ENCODE data around the gene CDON. TPM values are rescaled to one million over a fixed set of nuclear protein-coding genes. Genes with fewer than 3 reads are reported as not detected.

Gene CDON
- total and polyA plus RNA-seq, 2 donors (not counting 1 experiment from before 2014, with no cell fraction given): 0.01 TPM; not detected in 1

DNA sequence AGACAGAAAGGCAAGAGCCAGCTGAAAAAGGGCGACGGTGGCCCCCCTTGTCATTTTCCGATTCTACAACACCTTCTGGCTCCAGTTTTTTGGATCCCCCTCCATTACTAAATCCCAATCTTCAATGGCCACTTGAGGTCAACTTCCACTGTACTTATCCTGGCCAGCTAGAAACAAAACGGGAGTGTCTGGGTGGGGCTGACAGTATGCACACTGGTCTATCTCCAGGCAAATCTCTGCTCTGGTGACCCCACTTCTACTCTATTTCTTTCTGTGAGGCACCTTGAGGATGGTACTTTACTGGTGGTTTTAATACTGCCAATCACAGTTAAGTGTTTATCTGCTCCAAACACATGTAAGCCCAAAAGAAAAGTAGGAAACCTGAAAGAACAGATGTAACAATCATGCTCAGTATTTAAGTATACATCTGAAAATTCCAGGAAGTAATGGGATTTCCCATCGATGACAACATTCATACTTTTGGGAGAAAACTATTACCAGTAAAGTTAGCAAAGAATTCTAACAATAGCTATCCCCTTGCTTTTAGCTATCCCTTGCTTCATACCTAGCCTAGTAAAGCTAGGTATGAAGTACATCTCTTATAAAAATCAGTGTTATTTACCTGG, 16.0 kb downstream of the CDON start:
- Histone ChIP-seq H3K36me3 (replicated peaks in 1 of 2; ENCODE audit: control extremely low read depth in 1 of 2, control insufficient read depth in 1 of 2, extremely low read depth in 1 of 2, insufficient read depth in 2 of 2, low read length in 1 of 2) (no peaks in the 10 kb centered on the region), H3K9me3 (ENCODE audit: control extremely low read depth in 1 of 3, control insufficient read depth in 2 of 3, insufficient read depth in 1 of 3, low read length in 2 of 3) (no peaks in the 10 kb centered on the region), H3K27me3 (replicated peaks in 1 of 4; ENCODE audit: control extremely low read depth in 1 of 4, control insufficient read depth in 3 of 4, insufficient read depth in 4 of 4, low read length in 3 of 4) (no peaks in the 10 kb centered on the region), H3K9ac (ENCODE audit: low read length) (no peak overlapping the region), H3K4me2 (replicated peaks; ENCODE audit: low read depth, low read length, poor library complexity, severe bottlenecking) (no peak overlapping the region), H3K4me3 (ENCODE audit: control extremely low read depth in 1 of 5, extremely low read depth in 1 of 5, insufficient read depth in 1 of 5, low read depth in 2 of 5, low read length in 4 of 5) (no peak overlapping the region), H3K4me1 (ENCODE audit: control insufficient read depth in 2 of 2, insufficient read depth in 2 of 2, low read length in 2 of 2) (no peaks in the 10 kb centered on the region), H4K20me1 (ENCODE audit: control insufficient read depth, insufficient read depth, low read length, poor library complexity, severe bottlenecking) (no peaks in the 10 kb centered on the region), H3K27ac (ENCODE audit: low read length in 2 of 2) (no peak overlapping the region), H2AFZ (ENCODE audit: insufficient read depth, low read depth, low read length, poor library complexity, severe bottlenecking) (no peak overlapping the region), H3K79me2 (ENCODE audit: control insufficient read depth, insufficient read depth, low read length) (no peaks in the 10 kb centered on the region)
- Mint-ChIP-seq H3K9me3 (ENCODE audit: insufficient read depth) (no peaks in the 10 kb centered on the region), H3K4me3 (no peak overlapping the region), H3K27ac (no peak overlapping the region), H3K27me3 (peaks cover 19% of the 10 kb centered on the region), H3K4me1 (no peaks in the 10 kb centered on the region)
- DNase-seq (no peak), ATAC-seq (ENCODE audit: low read depth) (no peak)
- CTCF ChIA-PET: no interaction called here
- TF ChIP-seq, protein P1, sequence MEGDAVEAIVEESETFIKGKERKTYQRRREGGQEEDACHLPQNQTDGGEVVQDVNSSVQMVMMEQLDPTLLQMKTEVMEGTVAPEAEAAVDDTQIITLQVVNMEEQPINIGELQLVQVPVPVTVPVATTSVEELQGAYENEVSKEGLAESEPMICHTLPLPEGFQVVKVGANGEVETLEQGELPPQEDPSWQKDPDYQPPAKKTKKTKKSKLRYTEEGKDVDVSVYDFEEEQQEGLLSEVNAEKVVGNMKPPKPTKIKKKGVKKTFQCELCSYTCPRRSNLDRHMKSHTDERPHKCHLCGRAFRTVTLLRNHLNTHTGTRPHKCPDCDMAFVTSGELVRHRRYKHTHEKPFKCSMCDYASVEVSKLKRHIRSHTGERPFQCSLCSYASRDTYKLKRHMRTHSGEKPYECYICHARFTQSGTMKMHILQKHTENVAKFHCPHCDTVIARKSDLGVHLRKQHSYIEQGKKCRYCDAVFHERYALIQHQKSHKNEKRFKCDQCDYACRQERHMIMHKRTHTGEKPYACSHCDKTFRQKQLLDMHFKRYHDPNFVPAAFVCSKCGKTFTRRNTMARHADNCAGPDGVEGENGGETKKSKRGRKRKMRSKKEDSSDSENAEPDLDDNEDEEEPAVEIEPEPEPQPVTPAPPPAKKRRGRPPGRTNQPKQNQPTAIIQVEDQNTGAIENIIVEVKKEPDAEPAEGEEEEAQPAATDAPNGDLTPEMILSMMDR (IDR thresholded peaks at IDR 0.05): no peak
- TF ChIP-seq EZH2 (IDR thresholded peaks at IDR 0.05; ENCODE audit: borderline replicate concordance, insufficient read depth, low read depth, low read length, poor library complexity, severe bottlenecking): no peak
- POLR2A ChIA-PET: no interaction called here
- intact Hi-C loops (cut with micrococcal nuclease): no loop called here
- WGBS (ENCODE audit: insufficient coverage): 97% methylated on average over 3 of the region's 5 CpGs

DNA sequence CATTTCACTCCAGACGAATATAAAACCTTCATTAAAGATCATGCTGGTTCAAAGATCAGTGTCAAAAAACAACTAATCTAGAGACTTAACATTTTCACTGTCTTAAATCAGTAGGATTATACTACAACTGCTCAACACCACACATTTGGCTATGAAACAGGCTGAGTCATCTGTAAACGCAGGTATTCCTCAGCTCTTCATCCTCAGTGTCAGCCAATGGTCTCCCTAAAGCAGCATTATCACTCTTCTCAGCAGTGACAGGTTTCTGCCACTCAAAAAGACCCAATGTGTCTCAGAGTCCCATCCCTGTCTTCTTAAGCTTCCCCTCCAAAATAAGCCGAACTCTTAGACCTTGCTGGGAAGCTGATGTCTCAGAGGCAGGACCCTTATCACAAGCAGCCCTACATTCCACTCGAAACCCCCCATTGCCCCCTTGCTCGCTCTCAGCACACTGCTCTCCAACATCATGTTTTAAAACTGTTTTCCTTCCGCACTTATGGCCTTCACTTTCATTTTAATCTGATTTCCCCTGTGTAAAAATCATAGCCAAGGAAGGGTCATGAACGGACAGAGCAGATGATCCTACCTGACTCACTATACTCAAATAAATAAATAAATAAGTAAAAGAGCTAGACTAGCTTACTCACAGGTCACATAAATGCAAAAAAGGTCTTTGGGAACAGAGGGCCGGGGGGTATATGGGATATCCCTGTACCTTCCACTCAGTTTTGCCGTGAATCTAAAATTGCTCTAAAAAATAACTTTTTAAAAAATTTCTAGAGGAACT, 23.0 kb downstream of the CDON start:
- no peaks in the 10 kb centered on the region for H3K36me3 ChIP-seq (replicated peaks in 1 of 2; ENCODE audit: control extremely low read depth in 1 of 2, control insufficient read depth in 1 of 2, extremely low read depth in 1 of 2, insufficient read depth in 2 of 2, low read length in 1 of 2)
- H3K9ac ChIP-seq (ENCODE audit: low read length): no peak overlapping the region
- Mint-ChIP-seq H3K9me3 (ENCODE audit: insufficient read depth) (no peaks in the 10 kb centered on the region), H3K4me1 (no peaks in the 10 kb centered on the region), H3K4me3 (no peak overlapping the region), H3K27ac (no peak overlapping the region), H3K27me3 (peaks cover 9% of the 10 kb centered on the region)
- WGBS (ENCODE audit: insufficient coverage): 68% methylated on average over 4 of the region's 9 CpGs
- H3K27me3 ChIP-seq (replicated peaks in 1 of 4; ENCODE audit: control extremely low read depth in 1 of 4, control insufficient read depth in 3 of 4, insufficient read depth in 4 of 4, low read length in 3 of 4): no peaks in the 10 kb centered on the region
- H3K4me2 ChIP-seq (replicated peaks; ENCODE audit: low read depth, low read length, poor library complexity, severe bottlenecking): no peak overlapping the region
- H3K79me2 ChIP-seq (ENCODE audit: control insufficient read depth, insufficient read depth, low read length): no peaks in the 10 kb centered on the region
- ChIA-PET POLR2A (no interaction called here), CTCF (no interaction called here)
- H4K20me1 ChIP-seq (ENCODE audit: control insufficient read depth, insufficient read depth, low read length, poor library complexity, severe bottlenecking): no peaks in the 10 kb centered on the region
- TF ChIP-seq, protein P1 (IDR thresholded peaks at IDR 0.05): no peak
- TF ChIP-seq EZH2 (IDR thresholded peaks at IDR 0.05; ENCODE audit: borderline replicate concordance, insufficient read depth, low read depth, low read length, poor library complexity, severe bottlenecking): no peak
- H3K4me3 ChIP-seq (ENCODE audit: control extremely low read depth in 1 of 5, extremely low read depth in 1 of 5, insufficient read depth in 1 of 5, low read depth in 2 of 5, low read length in 4 of 5): no peak overlapping the region
- DNase-seq: no peak
- H3K27ac ChIP-seq (ENCODE audit: low read length in 2 of 2): no peak overlapping the region
- intact Hi-C loops (cut with micrococcal nuclease): no loop called here
- H3K4me1 ChIP-seq (ENCODE audit: control insufficient read depth in 2 of 2, insufficient read depth in 2 of 2, low read length in 2 of 2): no peaks in the 10 kb centered on the region
- no peak for ATAC-seq (ENCODE audit: low read depth)
- H3K9me3 ChIP-seq (ENCODE audit: control extremely low read depth in 1 of 3, control insufficient read depth in 2 of 3, insufficient read depth in 1 of 3, low read length in 2 of 3): no peaks in the 10 kb centered on the region
- no peak overlapping the region for H2AFZ ChIP-seq (ENCODE audit: insufficient read depth, low read depth, low read length, poor library complexity, severe bottlenecking)
